ENCODE data around the gene MPZL1.

MPZL1 gene

DNA sequence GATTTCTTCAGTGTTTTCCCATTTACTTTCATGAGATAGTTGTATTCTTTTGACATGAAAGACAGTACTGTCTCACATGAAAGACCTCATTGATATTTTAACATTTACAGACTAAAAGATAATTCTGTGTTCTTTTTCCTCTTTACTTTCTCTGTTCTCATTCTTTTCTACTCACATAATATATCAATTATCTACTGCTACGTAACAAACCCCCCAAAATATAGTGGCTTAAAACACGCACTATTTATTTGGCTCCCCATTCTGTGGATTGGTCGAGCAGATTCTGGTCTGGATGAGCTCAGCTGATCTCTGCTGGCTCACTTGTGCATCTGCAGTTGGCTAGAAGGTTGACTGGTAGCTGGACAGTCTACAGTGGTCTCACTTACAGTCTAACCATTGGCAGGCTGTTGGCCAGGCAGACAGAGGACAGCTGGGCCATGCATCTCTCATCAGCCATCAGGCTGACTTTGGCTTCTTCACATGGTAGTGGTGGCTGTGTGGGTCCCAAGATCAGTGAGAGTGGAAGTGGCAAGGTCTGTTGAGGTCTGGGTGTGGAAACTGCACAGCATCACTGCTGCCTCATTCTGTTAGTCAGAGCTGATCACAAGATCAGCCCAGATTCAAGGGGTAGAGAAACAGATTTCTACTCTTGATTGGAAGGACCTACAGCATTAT, 63.2 kb downstream of the MPZL1 start:
- TF ChIP-seq, protein P1, sequence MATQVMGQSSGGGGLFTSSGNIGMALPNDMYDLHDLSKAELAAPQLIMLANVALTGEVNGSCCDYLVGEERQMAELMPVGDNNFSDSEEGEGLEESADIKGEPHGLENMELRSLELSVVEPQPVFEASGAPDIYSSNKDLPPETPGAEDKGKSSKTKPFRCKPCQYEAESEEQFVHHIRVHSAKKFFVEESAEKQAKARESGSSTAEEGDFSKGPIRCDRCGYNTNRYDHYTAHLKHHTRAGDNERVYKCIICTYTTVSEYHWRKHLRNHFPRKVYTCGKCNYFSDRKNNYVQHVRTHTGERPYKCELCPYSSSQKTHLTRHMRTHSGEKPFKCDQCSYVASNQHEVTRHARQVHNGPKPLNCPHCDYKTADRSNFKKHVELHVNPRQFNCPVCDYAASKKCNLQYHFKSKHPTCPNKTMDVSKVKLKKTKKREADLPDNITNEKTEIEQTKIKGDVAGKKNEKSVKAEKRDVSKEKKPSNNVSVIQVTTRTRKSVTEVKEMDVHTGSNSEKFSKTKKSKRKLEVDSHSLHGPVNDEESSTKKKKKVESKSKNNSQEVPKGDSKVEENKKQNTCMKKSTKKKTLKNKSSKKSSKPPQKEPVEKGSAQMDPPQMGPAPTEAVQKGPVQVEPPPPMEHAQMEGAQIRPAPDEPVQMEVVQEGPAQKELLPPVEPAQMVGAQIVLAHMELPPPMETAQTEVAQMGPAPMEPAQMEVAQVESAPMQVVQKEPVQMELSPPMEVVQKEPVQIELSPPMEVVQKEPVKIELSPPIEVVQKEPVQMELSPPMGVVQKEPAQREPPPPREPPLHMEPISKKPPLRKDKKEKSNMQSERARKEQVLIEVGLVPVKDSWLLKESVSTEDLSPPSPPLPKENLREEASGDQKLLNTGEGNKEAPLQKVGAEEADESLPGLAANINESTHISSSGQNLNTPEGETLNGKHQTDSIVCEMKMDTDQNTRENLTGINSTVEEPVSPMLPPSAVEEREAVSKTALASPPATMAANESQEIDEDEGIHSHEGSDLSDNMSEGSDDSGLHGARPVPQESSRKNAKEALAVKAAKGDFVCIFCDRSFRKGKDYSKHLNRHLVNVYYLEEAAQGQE (IDR thresholded peaks at IDR 0.05; ENCODE audit: low read depth), result no peak
- TF ChIP-seq TCF12 (IDR thresholded peaks at IDR 0.05; ENCODE audit: low read depth), result no peak
- TF ChIP-seq FOXM1 (IDR thresholded peaks at IDR 0.05; ENCODE audit: borderline replicate concordance, low read depth), result no peak
- TF ChIP-seq USF1 (IDR thresholded peaks at IDR 0.05), result no peak
- no peak for TF ChIP-seq TEAD4 (IDR thresholded peaks at IDR 0.05)
- TF ChIP-seq MAX (IDR thresholded peaks at IDR 0.05), result no peak
- TF ChIP-seq CREB1 (IDR thresholded peaks at IDR 0.05; ENCODE audit: low read depth), result no peak
- TF ChIP-seq EGR1 (IDR thresholded peaks at IDR 0.05), result no peak
- no peak for TF ChIP-seq EP300 (IDR thresholded peaks at IDR 0.05; ENCODE audit: borderline replicate concordance)
- no peak for TF ChIP-seq NFIC (IDR thresholded peaks at IDR 0.05)
- TF ChIP-seq YY1 (IDR thresholded peaks at IDR 0.05; ENCODE audit: low read depth), result no peak
- TF ChIP-seq TAF1 (IDR thresholded peaks at IDR 0.05; ENCODE audit: low read depth), result no peak
- TF ChIP-seq ZBTB7A (IDR thresholded peaks at IDR 0.05; ENCODE audit: low read depth), result no peak
- no peak for TF ChIP-seq CEBPB (IDR thresholded peaks at IDR 0.05)
- no peak for TF ChIP-seq RAD21 (IDR thresholded peaks at IDR 0.05; ENCODE audit: low read depth)

DNA sequence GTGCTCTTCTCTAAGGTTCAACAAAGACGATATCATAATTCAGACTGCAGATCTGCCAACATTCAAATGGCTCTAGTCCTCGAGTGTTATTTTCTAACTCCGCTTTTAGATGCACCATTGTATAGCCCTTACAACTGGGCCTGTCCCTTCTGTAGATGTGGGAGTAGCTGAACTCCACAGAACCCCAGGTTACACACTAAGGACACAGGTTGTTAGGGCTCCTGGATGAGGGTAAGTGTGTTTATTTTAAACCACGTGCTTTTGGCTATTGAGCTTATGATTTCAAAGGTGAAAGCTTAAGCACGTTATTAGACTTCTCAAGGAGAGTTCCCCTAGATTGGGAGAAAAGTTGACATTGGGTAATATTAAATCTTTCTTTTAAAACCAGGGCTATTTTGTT, 64.7 kb downstream of the MPZL1 start:
- TF ChIP-seq, protein P1 (IDR thresholded peaks at IDR 0.05; ENCODE audit: low read depth), result no peak
- no peak for TF ChIP-seq ZBTB7A (IDR thresholded peaks at IDR 0.05; ENCODE audit: low read depth)
- no peak for TF ChIP-seq CEBPB (IDR thresholded peaks at IDR 0.05)
- no peak for TF ChIP-seq NFIC (IDR thresholded peaks at IDR 0.05)
- no peak for TF ChIP-seq EGR1 (IDR thresholded peaks at IDR 0.05)

GRCh38 chr1:167789501-167789900, 67.7 kb downstream of the MPZL1 start:
- TF ChIP-seq EGR1 (IDR thresholded peaks at IDR 0.05), result no peak
- TF ChIP-seq FOXM1 (IDR thresholded peaks at IDR 0.05; ENCODE audit: borderline replicate concordance, low read depth), result no peak
- no peak for TF ChIP-seq CREB1 (IDR thresholded peaks at IDR 0.05; ENCODE audit: low read depth)
- TF ChIP-seq TAF1 (IDR thresholded peaks at IDR 0.05; ENCODE audit: low read depth), result no peak
- TF ChIP-seq ZBTB7A (IDR thresholded peaks at IDR 0.05; ENCODE audit: low read depth), result no peak
- TF ChIP-seq, protein P1 (IDR thresholded peaks at IDR 0.05; ENCODE audit: low read depth), result no peak
- no peak for TF ChIP-seq CEBPB (IDR thresholded peaks at IDR 0.05)
- no peak for TF ChIP-seq RAD21 (IDR thresholded peaks at IDR 0.05; ENCODE audit: low read depth)
- TF ChIP-seq YY1 (IDR thresholded peaks at IDR 0.05; ENCODE audit: low read depth), result no peak
- no peak for TF ChIP-seq EP300 (IDR thresholded peaks at IDR 0.05; ENCODE audit: borderline replicate concordance)
- no peak for TF ChIP-seq TEAD4 (IDR thresholded peaks at IDR 0.05)
- TF ChIP-seq TCF12 (IDR thresholded peaks at IDR 0.05; ENCODE audit: low read depth), result no peak
- no peak for TF ChIP-seq MAX (IDR thresholded peaks at IDR 0.05)
- no peak for TF ChIP-seq NFIC (IDR thresholded peaks at IDR 0.05)
- no peak for TF ChIP-seq USF1 (IDR thresholded peaks at IDR 0.05)

DNA sequence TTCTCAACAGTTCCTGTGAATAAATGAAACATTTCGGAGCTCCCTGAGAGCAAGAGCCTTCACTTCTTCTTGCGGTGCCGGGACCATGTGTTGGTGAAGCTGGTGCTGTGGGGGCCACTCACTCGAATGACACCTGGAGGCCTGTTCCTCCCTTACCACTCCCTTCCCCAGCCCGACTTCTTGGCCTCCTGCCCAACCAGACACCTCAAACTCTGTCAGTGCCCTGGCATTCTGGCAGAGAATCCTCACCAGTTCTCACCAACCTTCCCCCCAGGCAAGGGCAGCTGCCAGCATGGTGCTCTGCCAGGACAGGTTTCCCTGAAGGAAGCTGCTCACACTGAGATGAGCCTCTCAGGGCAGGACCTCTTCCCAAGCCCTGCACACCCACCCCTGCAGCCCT, 68.3 kb downstream of the MPZL1 start:
- TF ChIP-seq, protein P1 (IDR thresholded peaks at IDR 0.05; ENCODE audit: low read depth), result no peak
- TF ChIP-seq TEAD4 (IDR thresholded peaks at IDR 0.05), result no peak
- no peak for TF ChIP-seq FOXM1 (IDR thresholded peaks at IDR 0.05; ENCODE audit: borderline replicate concordance, low read depth)
- TF ChIP-seq CEBPB (IDR thresholded peaks at IDR 0.05), result no peak
- no peak for TF ChIP-seq USF1 (IDR thresholded peaks at IDR 0.05)
